ENCODE measurements around the gene TRO.

The TRO gene

DNA sequence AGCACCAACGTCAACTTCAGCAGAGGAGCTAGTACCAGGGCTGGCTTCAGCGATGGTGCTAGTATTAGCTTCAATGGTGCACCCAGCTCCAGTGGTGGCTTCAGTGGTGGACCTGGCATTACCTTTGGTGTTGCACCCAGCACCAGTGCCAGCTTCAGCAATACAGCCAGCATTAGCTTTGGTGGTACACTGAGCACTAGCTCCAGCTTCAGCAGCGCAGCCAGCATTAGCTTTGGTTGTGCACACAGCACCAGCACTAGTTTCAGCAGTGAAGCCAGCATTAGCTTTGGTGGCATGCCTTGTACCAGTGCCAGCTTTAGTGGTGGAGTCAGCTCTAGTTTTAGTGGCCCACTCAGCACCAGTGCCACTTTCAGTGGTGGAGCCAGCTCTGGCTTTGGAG lies 8.3 kb downstream of the TRO start:
- no peaks in the 10 kb centered on the region for H3K79me2 ChIP-seq (ENCODE audit: insufficient read depth, low read length)
- no peaks in the 10 kb centered on the region for H4K20me1 ChIP-seq (ENCODE audit: insufficient read depth, low read length, poor library complexity, severe bottlenecking)
- no peaks in the 10 kb centered on the region for H3K4me1 ChIP-seq (ENCODE audit: insufficient read depth, low read length, poor library complexity, severe bottlenecking)
- no peak overlapping the region for H3K4me3 ChIP-seq (ENCODE audit: low read length, poor library complexity, severe bottlenecking)
- no peaks in the 10 kb centered on the region for H3K9me2 ChIP-seq (replicated peaks; ENCODE audit: low read depth, low read length)
- H3K9ac ChIP-seq (ENCODE audit: low read depth, low read length, poor library complexity, severe bottlenecking), result no peak overlapping the region
- H3F3A ChIP-seq (ENCODE audit: low read depth), result no peaks in the 10 kb centered on the region
- H3K4me2 ChIP-seq (ENCODE audit: low read depth, low read length, poor library complexity, severe bottlenecking), result no peak overlapping the region
- H3K27me3 ChIP-seq (ENCODE audit: insufficient read depth, low read length, poor library complexity, severe bottlenecking), result no peaks in the 10 kb centered on the region
- H3K36me3 ChIP-seq (ENCODE audit: insufficient read depth, low read length), result peaks cover 12% of the 10 kb centered on the region; the same call in 1 of the 2 replicates
- H2AFZ ChIP-seq (ENCODE audit: low read length), result no peak overlapping the region
- no peaks in the 10 kb centered on the region for H3K9me3 ChIP-seq (ENCODE audit: insufficient read depth, low read depth, low read length)
- TF ChIP-seq, protein P1, sequence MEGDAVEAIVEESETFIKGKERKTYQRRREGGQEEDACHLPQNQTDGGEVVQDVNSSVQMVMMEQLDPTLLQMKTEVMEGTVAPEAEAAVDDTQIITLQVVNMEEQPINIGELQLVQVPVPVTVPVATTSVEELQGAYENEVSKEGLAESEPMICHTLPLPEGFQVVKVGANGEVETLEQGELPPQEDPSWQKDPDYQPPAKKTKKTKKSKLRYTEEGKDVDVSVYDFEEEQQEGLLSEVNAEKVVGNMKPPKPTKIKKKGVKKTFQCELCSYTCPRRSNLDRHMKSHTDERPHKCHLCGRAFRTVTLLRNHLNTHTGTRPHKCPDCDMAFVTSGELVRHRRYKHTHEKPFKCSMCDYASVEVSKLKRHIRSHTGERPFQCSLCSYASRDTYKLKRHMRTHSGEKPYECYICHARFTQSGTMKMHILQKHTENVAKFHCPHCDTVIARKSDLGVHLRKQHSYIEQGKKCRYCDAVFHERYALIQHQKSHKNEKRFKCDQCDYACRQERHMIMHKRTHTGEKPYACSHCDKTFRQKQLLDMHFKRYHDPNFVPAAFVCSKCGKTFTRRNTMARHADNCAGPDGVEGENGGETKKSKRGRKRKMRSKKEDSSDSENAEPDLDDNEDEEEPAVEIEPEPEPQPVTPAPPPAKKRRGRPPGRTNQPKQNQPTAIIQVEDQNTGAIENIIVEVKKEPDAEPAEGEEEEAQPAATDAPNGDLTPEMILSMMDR (conservative IDR thresholded peaks at IDR 0.05; ENCODE audit: low read length), result no peak
- no peak for TF ChIP-seq EZH2phosphoT487 (IDR thresholded peaks at IDR 0.05; ENCODE audit: borderline replicate concordance)

DNA sequence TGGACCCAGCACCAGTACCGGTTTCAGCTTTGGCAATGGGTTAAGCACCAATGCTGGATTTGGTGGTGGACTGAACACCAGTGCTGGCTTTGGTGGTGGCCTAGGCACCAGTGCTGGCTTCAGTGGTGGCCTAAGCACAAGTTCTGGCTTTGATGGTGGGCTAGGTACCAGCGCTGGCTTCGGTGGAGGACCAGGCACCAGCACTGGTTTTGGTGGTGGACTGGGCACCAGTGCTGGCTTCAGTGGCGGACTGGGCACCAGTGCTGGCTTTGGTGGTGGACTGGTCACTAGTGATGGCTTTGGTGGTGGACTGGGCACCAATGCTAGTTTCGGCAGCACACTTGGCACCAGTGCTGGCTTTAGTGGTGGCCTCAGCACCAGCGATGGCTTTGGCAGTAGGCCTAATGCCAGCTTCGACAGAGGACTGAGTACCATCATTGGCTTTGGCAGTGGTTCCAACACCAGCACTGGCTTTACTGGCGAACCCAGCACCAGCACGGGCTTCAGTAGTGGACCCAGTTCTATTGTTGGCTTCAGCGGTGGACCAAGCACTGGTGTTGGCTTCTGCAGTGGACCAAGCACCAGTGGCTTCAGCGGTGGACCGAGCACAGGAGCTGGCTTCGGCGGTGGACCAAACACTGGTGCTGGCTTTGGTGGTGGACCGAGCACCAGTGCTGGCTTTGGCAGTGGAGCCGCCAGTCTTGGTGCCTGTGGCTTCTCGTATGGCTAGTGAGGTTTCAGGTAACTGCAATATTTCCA lies 9.8 kb downstream of the TRO start:
- no peaks in the 10 kb centered on the region for H3K27me3 ChIP-seq (ENCODE audit: insufficient read depth, low read length, poor library complexity, severe bottlenecking)
- H3K4me3 ChIP-seq (ENCODE audit: low read length, poor library complexity, severe bottlenecking), result no peak overlapping the region
- no peak overlapping the region for H2AFZ ChIP-seq (ENCODE audit: low read length)
- H3K4me2 ChIP-seq (ENCODE audit: low read depth, low read length, poor library complexity, severe bottlenecking), result no peak overlapping the region
- no peaks in the 10 kb centered on the region for H3F3A ChIP-seq (ENCODE audit: low read depth)
- no peak overlapping the region for H3K9ac ChIP-seq (ENCODE audit: low read depth, low read length, poor library complexity, severe bottlenecking)
- no peaks in the 10 kb centered on the region for H4K20me1 ChIP-seq (ENCODE audit: insufficient read depth, low read length, poor library complexity, severe bottlenecking)
- H3K9me2 ChIP-seq (replicated peaks; ENCODE audit: low read depth, low read length), result no peaks in the 10 kb centered on the region
- H3K79me2 ChIP-seq (ENCODE audit: insufficient read depth, low read length), result no peaks in the 10 kb centered on the region
- H3K36me3 ChIP-seq (ENCODE audit: insufficient read depth, low read length), result peaks cover 12% of the 10 kb centered on the region; the same call in 1 of the 2 replicates
- no peaks in the 10 kb centered on the region for H3K4me1 ChIP-seq (ENCODE audit: insufficient read depth, low read length, poor library complexity, severe bottlenecking)
- TF ChIP-seq, protein P1 (conservative IDR thresholded peaks at IDR 0.05; ENCODE audit: low read length), result no peak
- no peak for TF ChIP-seq EZH2phosphoT487 (IDR thresholded peaks at IDR 0.05; ENCODE audit: borderline replicate concordance)
- no peaks in the 10 kb centered on the region for H3K9me3 ChIP-seq (ENCODE audit: insufficient read depth, low read depth, low read length)

DNA sequence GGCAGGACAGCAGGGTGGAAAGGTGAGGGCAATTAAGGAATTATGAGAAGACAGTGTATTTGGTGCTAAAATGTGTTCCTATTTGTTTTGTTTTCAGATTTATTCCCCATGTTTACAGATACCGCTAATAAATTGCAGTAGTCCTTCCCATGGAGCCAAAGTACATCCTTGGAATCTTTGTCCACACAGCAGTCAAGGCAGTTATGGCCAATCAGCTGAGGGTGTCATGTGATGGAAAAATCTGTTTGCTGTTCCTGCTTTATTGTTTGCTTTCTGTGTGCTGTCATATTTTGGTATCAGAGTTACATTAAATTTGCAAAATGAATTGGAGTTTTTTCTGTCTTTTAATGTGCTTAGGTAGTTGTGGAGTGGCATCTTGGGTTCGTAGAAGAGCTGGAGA lies 10.5 kb downstream of the TRO start:
- no peak overlapping the region for H3K9ac ChIP-seq (ENCODE audit: low read depth, low read length, poor library complexity, severe bottlenecking)
- no peaks in the 10 kb centered on the region for H3K79me2 ChIP-seq (ENCODE audit: insufficient read depth, low read length)
- no peak overlapping the region for H3K4me2 ChIP-seq (ENCODE audit: low read depth, low read length, poor library complexity, severe bottlenecking)
- no peak overlapping the region for H3K4me3 ChIP-seq (ENCODE audit: low read length, poor library complexity, severe bottlenecking)
- no peaks in the 10 kb centered on the region for H3K9me2 ChIP-seq (replicated peaks; ENCODE audit: low read depth, low read length)
- H3K27me3 ChIP-seq (ENCODE audit: insufficient read depth, low read length, poor library complexity, severe bottlenecking), result no peaks in the 10 kb centered on the region
- H3F3A ChIP-seq (ENCODE audit: low read depth), result no peaks in the 10 kb centered on the region
- no peaks in the 10 kb centered on the region for H3K4me1 ChIP-seq (ENCODE audit: insufficient read depth, low read length, poor library complexity, severe bottlenecking)
- H3K9me3 ChIP-seq (ENCODE audit: insufficient read depth, low read depth, low read length), result no peaks in the 10 kb centered on the region
- no peak overlapping the region for H2AFZ ChIP-seq (ENCODE audit: low read length)
- H4K20me1 ChIP-seq (ENCODE audit: insufficient read depth, low read length, poor library complexity, severe bottlenecking), result no peaks in the 10 kb centered on the region
- H3K36me3 ChIP-seq (ENCODE audit: insufficient read depth, low read length), result peaks cover 12% of the 10 kb centered on the region; the same call in 1 of the 2 replicates
- TF ChIP-seq, protein P1 (conservative IDR thresholded peaks at IDR 0.05; ENCODE audit: low read length), result no peak
- no peak for TF ChIP-seq EZH2phosphoT487 (IDR thresholded peaks at IDR 0.05; ENCODE audit: borderline replicate concordance)

Data from Loucy (cell line).